ENCODE data around the gene STARD3. TPM values are rescaled to one million over a fixed set of nuclear protein-coding genes. Genes with fewer than 3 reads are reported as not detected.

STARD3 gene
- total and polyA plus RNA-seq, 2 of the 13 experiments (the other 11 are each of a cell fraction or from before 2014, with no cell fraction given), result 34.6 to 100 TPM

DNA sequence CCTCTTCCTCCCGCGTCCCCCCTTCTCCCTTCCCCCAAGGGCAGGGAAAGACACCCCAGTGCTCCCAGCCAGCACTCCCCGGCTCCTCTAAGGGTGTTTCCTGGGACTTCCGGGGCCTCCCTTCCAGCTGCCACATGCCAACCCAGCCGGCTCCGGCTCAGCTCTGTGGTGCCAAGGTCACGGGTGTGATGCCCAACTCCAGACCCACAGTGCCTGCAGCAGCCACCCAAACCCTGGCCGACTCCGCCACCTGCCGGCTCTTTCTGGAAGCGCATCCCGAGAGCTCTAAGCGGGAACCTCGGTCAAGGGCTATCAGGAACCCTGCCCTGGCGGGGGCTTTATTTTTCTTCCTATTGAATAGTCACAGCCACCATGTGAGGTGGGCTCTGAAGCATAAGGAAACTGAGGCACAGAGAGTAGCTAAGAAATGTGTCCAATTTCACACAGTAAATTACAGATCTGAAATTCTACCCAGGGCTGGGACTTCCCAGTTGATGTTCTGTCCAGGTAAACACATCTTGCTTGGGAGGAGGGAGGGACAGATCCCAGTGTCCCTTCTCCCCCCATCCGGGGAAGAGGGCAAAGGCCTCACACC lies 13.5 kb upstream of the STARD3 start (continued):
- TF ChIP-seq MAFG (CRISPR knock-in tag; IDR thresholded peaks at IDR 0.05) (no peak), BCL6 (CRISPR knock-in tag; IDR thresholded peaks at IDR 0.05) (no peak), SRSF4 (IDR thresholded peaks at IDR 0.05; ENCODE audit: low read depth, low read length, poor library complexity, severe bottlenecking) (no peak), ZNF557 (CRISPR knock-in tag; IDR thresholded peaks at IDR 0.05) (no peak), ZBTB20 (CRISPR knock-in tag; IDR thresholded peaks at IDR 0.05; ENCODE audit: borderline replicate concordance, low read depth) (no peak), PTBP1 (IDR thresholded peaks at IDR 0.05; ENCODE audit: low read depth, low read length, poor library complexity, severe bottlenecking) (no peak), HOXA7 (CRISPR knock-in tag; IDR thresholded peaks at IDR 0.05) (no peak), KDM1A (CRISPR knock-in tag; IDR thresholded peaks at IDR 0.05) (no peak), ZNF570 (CRISPR knock-in tag; IDR thresholded peaks at IDR 0.05; ENCODE audit: borderline replicate concordance) (no peak), ZSCAN29 (CRISPR knock-in tag; conservative IDR thresholded peaks at IDR 0.05) (no peak), ETV5 (CRISPR knock-in tag; IDR thresholded peaks at IDR 0.05; ENCODE audit: borderline replicate concordance) (0 out of 2 replicates have a peak, but pooled peaks have one; percentile 5), TCF12 (IDR thresholded peaks at IDR 0.05) (no peak), TCF12 (CRISPR knock-in tag; IDR thresholded peaks at IDR 0.05) (no peak), BORCS8-MEF2B (CRISPR knock-in tag; IDR thresholded peaks at IDR 0.05) (peak; percentile 45; the same call in 1 of the 2 replicates), ADNP (CRISPR knock-in tag; IDR thresholded peaks at IDR 0.05) (no peak), KAT7 (CRISPR knock-in tag; IDR thresholded peaks at IDR 0.05; ENCODE audit: borderline replicate concordance) (no peak), HNRNPUL1 (IDR thresholded peaks at IDR 0.05; ENCODE audit: low read depth, low read length) (no peak), THAP11 (CRISPR knock-in tag; IDR thresholded peaks at IDR 0.05) (no peak)
- TF ChIP-seq, protein P1, sequence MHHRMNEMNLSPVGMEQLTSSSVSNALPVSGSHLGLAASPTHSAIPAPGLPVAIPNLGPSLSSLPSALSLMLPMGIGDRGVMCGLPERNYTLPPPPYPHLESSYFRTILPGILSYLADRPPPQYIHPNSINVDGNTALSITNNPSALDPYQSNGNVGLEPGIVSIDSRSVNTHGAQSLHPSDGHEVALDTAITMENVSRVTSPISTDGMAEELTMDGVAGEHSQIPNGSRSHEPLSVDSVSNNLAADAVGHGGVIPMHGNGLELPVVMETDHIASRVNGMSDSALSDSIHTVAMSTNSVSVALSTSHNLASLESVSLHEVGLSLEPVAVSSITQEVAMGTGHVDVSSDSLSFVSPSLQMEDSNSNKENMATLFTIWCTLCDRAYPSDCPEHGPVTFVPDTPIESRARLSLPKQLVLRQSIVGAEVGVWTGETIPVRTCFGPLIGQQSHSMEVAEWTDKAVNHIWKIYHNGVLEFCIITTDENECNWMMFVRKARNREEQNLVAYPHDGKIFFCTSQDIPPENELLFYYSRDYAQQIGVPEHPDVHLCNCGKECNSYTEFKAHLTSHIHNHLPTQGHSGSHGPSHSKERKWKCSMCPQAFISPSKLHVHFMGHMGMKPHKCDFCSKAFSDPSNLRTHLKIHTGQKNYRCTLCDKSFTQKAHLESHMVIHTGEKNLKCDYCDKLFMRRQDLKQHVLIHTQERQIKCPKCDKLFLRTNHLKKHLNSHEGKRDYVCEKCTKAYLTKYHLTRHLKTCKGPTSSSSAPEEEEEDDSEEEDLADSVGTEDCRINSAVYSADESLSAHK (CRISPR knock-in tag; IDR thresholded peaks at IDR 0.05; ENCODE audit: borderline replicate concordance), result no peak
- TF ChIP-seq, protein P2, sequence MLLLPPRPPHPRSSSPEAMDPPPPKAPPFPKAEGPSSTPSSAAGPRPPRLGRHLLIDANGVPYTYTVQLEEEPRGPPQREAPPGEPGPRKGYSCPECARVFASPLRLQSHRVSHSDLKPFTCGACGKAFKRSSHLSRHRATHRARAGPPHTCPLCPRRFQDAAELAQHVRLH (CRISPR knock-in tag; IDR thresholded peaks at IDR 0.05; ENCODE audit: borderline replicate concordance, low read depth), result peak; percentile 53; the same call in 1 of the 2 replicates
- TF ChIP-seq, protein P3, sequence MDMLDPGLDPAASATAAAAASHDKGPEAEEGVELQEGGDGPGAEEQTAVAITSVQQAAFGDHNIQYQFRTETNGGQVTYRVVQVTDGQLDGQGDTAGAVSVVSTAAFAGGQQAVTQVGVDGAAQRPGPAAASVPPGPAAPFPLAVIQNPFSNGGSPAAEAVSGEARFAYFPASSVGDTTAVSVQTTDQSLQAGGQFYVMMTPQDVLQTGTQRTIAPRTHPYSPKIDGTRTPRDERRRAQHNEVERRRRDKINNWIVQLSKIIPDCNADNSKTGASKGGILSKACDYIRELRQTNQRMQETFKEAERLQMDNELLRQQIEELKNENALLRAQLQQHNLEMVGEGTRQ (IDR thresholded peaks at IDR 0.05; ENCODE audit: low read depth, low read length), result no peak
- TF ChIP-seq, protein P3 (CRISPR knock-in tag; IDR thresholded peaks at IDR 0.05; ENCODE audit: borderline replicate concordance), result no peak

All from HepG2 (cell line).